ENCODE data around the gene MCTP2. TPM values are rescaled to one million over a fixed set of nuclear protein-coding genes. Genes with fewer than 3 reads are reported as not detected.

The MCTP2 gene
- total RNA-seq, 1 donor from 2014 or later = 35.3 TPM

DNA sequence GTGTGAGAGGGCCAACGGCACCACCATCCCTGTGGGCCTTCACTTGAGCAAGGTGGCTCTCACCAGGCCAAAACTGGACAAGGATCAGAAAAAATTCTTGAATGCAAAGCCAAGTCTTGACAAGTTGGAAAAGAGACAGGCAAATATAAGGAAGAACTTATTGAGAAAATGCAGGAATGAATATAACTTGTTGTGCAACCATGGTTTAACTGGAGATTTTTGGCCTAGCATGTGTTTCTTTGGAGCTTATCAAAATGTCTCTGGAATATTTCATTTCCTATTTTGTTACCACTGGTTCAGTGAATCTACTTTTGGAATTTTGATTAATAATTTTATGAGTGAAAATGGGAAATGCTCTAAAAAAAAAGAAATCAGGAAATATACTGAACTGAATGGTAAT is 42.5 kb downstream of the MCTP2 start:
- no peak for TF ChIP-seq CTCF (IDR thresholded peaks at IDR 0.05)
- Histone ChIP-seq H3K27me3 (no peaks in the 10 kb centered on the region), H3K9me3 (no peaks in the 10 kb centered on the region), H3K27ac (no peak overlapping the region), H3K36me3 (no peaks in the 10 kb centered on the region), H3K4me1 (no peaks in the 10 kb centered on the region), H3K4me3 (no peak overlapping the region)
- ATAC-seq = no peak
- intact Hi-C loops (cut with DNase I) = no loop called here
- no peak for DNase-seq

DNA sequence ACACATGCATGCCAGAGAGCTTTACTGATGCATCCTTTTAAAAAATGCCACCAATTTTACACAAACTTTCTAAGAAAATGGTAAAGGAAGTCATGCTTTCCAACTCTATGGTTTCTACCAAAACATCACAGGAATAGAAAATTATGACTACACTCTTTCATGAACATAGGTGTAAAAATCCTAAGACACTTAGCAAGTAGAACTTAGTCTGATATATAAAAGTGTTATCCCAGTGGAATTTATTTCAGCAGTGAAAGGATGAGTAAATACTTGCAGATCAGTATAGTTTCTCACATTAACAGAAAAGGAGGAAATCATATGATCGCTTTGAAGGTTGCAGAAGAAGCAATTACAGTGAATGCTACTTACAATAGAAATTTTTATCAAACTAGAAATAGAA is 43.4 kb downstream of the MCTP2 start:
- no peak for ATAC-seq

GRCh38 chr15:94277485-94277884 is 46.1 kb downstream of the MCTP2 start:
- intact Hi-C loops (cut with DNase I) = no loop called here
- Histone ChIP-seq H3K27me3 (no peaks in the 10 kb centered on the region), H3K27ac (no peak overlapping the region), H3K4me1 (no peaks in the 10 kb centered on the region), H3K36me3 (no peaks in the 10 kb centered on the region), H3K4me3 (no peak overlapping the region), H3K9me3 (no peaks in the 10 kb centered on the region)
- DNase-seq (no peak), ATAC-seq (no peak)
- TF ChIP-seq CTCF (IDR thresholded peaks at IDR 0.05) = no peak

More for the DNA sequence above, 43.4 kb downstream of the MCTP2 start:
- no peak for DNase-seq
- intact Hi-C loops (cut with DNase I) = no loop called here
- H3K9me3 ChIP-seq = no peaks in the 10 kb centered on the region
- no peak for TF ChIP-seq CTCF (IDR thresholded peaks at IDR 0.05)
- H3K4me3 ChIP-seq = no peak overlapping the region
- H3K27ac ChIP-seq = no peak overlapping the region
- H3K4me1 ChIP-seq = no peaks in the 10 kb centered on the region
- no peaks in the 10 kb centered on the region for H3K27me3 ChIP-seq
- no peaks in the 10 kb centered on the region for H3K36me3 ChIP-seq

DNA sequence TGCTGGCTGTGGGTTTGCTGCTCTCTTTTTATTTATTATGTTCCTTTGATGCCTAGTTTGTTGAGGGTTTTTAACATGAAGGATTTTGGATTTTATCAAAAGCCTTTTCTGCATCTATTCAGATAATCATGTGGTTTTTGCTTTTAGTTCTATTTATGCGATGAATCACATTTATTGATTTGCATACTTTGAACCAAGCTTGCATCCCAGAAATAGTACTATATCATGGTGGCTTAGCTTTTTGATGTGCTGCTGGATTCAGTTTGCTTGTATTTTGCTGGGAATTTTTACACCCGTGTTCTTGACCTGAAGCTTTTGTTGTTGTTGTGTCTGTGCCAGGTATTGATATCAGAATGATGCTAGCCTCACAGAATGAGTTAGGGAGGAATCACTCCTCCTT is 48.4 kb downstream of the MCTP2 start:
- ATAC-seq = no peak
- no peaks in the 10 kb centered on the region for H3K27me3 ChIP-seq

GRCh38 chr15:94280301-94280700 is 48.9 kb downstream of the MCTP2 start:
- no peaks in the 10 kb centered on the region for H3K27me3 ChIP-seq
- ATAC-seq (no peak), DNase-seq (no peak)
- no peak overlapping the region for H3K4me3 ChIP-seq
- H3K9me3 ChIP-seq = no peaks in the 10 kb centered on the region
- TF ChIP-seq CTCF (IDR thresholded peaks at IDR 0.05) = no peak
- H3K27ac ChIP-seq = no peak overlapping the region
- no peaks in the 10 kb centered on the region for H3K4me1 ChIP-seq
- intact Hi-C loops (cut with DNase I) = no loop called here
- H3K36me3 ChIP-seq = no peaks in the 10 kb centered on the region

More for the DNA sequence above, 48.4 kb downstream of the MCTP2 start:
- intact Hi-C loops (cut with DNase I) = no loop called here
- no peaks in the 10 kb centered on the region for H3K9me3 ChIP-seq
- TF ChIP-seq CTCF (IDR thresholded peaks at IDR 0.05) = no peak
- H3K4me3 ChIP-seq = no peak overlapping the region
- no peaks in the 10 kb centered on the region for H3K4me1 ChIP-seq
- H3K27ac ChIP-seq = no peak overlapping the region
- H3K36me3 ChIP-seq = no peaks in the 10 kb centered on the region
- DNase-seq = no peak
